Upper lobe of left lung (tissue), 6 donors: Measurements from ENCODE around the gene GPR15LG. TPM values are rescaled to one million over a fixed set of nuclear protein-coding genes. Genes with fewer than 3 reads are reported as not detected.

ENCODE experiments used
- ATAC-seq, 2 donors: fragments of 200-7000 bp; cut with Tn5 transposase; one replicate each; pipeline ENCODE4 v1.9.1; 2022; ENCODE audit warnings: mild to moderate bottlenecking in 2 of 2, moderate library complexity in 2 of 2; ENCODE audit not compliant: low FRiP score in 2 of 2
- DNase-seq, 2 donors: peaks; one replicate each; pipeline ENCODE4 v3.0.0-alpha.2; 2019 to 2020
- H3K27ac ChIP-seq, 4 donors: fragments of 200-600 bp; sonication (generic); one replicate each; pipeline ENCODE4 v1.5.1; 2016 to 2019
- H3K27me3 ChIP-seq, 4 donors: fragments of 200-600 bp; sonication (generic); one replicate each; pipeline ENCODE4 v1.5.1; 2017 to 2019
- H3K36me3 ChIP-seq, 4 donors: fragments of 200-600 bp; sonication (generic); one replicate each; pipeline ENCODE4 v1.5.1; 2016 to 2019
- H3K4me1 ChIP-seq, 4 donors: fragments of 200-600 bp; sonication (generic); one replicate each; pipeline ENCODE4 v1.5.1; 2018 to 2019
- H3K4me3 ChIP-seq, 4 donors: fragments of 200-600 bp; sonication (generic); one replicate each; pipeline ENCODE4 v1.5.1; 2017 to 2019; ENCODE audit warnings: mild to moderate bottlenecking in 2 of 4, moderate library complexity in 1 of 4
- H3K9me3 ChIP-seq, 4 donors: fragments of 200-600 bp; sonication (generic); one replicate each; pipeline ENCODE4 v1.5.1; 2018 to 2019
- CTCF ChIP-seq, 6 experiments: fragments of 450-650 bp in 4 of 6; fragments of 200-600 bp in 2 of 6; sonication (generic) in 2 of 6; IDR thresholded peaks; one replicate each; pipeline ENCODE4 v1.5.1; 2016 to 2019; ENCODE audit warnings: antibody characterized with exemption in 6 of 6
- EP300 ChIP-seq, 4 donors: sonication (generic); formaldehyde crosslinking; IDR thresholded peaks; one replicate each; pipeline ENCODE4 v1.5.1; 2017; ENCODE audit warnings: antibody characterized with exemption in 4 of 4, control low read depth in 2 of 4
- POLR2A ChIP-seq, 4 donors: fragments of 450-650 bp; IDR thresholded peaks; one replicate each; pipeline ENCODE4 v1.5.1; 2016 to 2017; ENCODE audit warnings: antibody characterized with exemption in 4 of 4, mild to moderate bottlenecking in 2 of 4
- POLR2AphosphoS5 ChIP-seq, 2 donors: sonication (generic); formaldehyde crosslinking; IDR thresholded peaks; one replicate each; pipeline ENCODE4 v1.5.1; 2017; ENCODE audit warnings: antibody characterized with exemption in 2 of 2
- WGBS, 2 donors: methylation state at CpG; one replicate each; pipeline ENCODE4 v1.1.5; 2017 to 2018; 5-methylcytosine and 5-hydroxymethylcytosine counted together
- total RNA-seq, 6 donors: library from RNA; depleted of rRNA in 4 of 6; stranded (reverse); fragments of >200 nt in 4 of 6; gene quantifications; one replicate each; pipeline versions ENCODE4 v1.1.0 to v1.2.1, GENCODE V29; 2016 to 2021
- donor health status: DM: no; HTN: no; CAD: no; lungs with moderate emphysema.
- donor health status: DM: no; HTN: yes; CAD: no; lungs with severe emphysema.

GPR15LG gene
- total RNA-seq, 6 donors from 2014 or later, result 0.37 TPM; not detected in 5

DNA sequence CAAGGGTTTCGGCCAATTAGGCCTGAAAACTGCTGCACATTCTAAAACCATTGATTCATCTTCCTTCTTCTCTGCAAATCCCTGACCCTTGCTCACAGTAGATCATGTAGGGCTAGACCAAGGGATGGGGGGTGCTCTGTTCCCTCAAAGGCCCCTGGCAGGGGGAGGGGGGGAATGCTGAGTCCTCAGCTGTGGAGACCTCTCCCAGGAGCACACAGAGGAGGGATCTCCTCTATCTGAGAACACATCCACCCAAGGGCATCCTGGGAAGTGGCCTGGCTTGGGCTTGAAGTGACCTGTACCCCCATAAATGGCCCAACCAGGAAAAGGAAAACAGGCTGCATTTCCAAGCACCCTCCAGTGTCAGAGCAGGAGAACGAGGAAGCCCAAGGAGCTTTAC, 19.7 kb downstream of the GPR15LG start:
- H3K27me3 ChIP-seq, result peaks cover 0 to 23% (median 9%) of the 10 kb centered on the region in 4 donors
- H3K4me3 ChIP-seq, result no peak overlapping the region
- 85 to 93% methylated on average over 2 of the region's 2 CpGs for WGBS, 2 donors
- no peaks in the 10 kb centered on the region for H3K9me3 ChIP-seq
- H3K36me3 ChIP-seq, result no peaks in the 10 kb centered on the region
- peaks cover 5 to 15% (median 12%) of the 10 kb centered on the region in 4 donors for H3K4me1 ChIP-seq
- TF ChIP-seq POLR2A (IDR thresholded peaks at IDR 0.05) (no peak), CTCF (IDR thresholded peaks at IDR 0.05) (no peak), EP300 (IDR thresholded peaks at IDR 0.05) (no peak), POLR2AphosphoS5 (IDR thresholded peaks at IDR 0.05) (no peak)
- DNase-seq (no peak), ATAC-seq (no peak)
- H3K27ac ChIP-seq, result no peak overlapping the region

DNA sequence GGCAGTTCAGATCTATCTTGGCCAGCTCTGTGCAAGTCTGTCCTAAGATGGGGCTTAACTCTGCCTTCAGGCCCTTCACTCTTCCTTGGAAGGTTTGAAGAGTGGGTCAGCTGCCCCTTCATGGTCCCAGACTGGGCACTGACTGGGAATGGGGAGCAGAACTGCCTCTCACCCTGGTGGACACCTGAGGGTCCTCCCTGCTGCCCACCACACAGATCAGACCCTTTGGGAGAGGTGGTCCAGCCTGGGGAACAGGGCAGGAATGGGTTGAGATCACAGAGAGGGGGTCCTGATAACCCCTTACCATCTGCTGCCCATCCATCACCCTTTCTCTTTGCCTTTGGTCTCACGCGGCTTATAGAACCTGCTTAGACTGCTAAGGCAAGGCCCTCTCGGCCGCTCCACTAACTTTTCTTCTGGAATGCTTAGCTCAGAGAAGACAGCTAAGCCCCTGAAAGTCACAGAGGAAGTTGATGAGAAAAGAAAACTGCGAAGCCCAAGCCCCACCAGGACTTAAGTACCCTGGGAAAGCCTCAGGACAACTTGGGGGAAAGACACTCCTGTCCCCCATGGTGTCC, 20.3 kb downstream of the GPR15LG start:
- DNase-seq, result no peak
- Histone ChIP-seq H3K36me3 (no peaks in the 10 kb centered on the region), H3K9me3 (no peaks in the 10 kb centered on the region), H3K27ac (no peak overlapping the region), H3K4me1 (peaks cover 5 to 15% (median 12%) of the 10 kb centered on the region in 4 donors), H3K27me3 (peaks cover 0 to 23% (median 9%) of the 10 kb centered on the region in 4 donors), H3K4me3 (peak overlapping the region in 3 of 4 donors; percentile 35 to 53 (median 43))
- no peak for ATAC-seq
- 21 to 30% methylated on average over 5 of the region's 5 CpGs for WGBS, 2 donors
- no peak for TF ChIP-seq POLR2AphosphoS5 (IDR thresholded peaks at IDR 0.05)

GRCh38 chr10:84194424-84195043, 20.9 kb downstream of the GPR15LG start, which contains the start of gene CDHR1:
TSS of gene CDHR1 (plus strand) at chr10:84194537. CDS start at chr10:84194761, 224 bp downstream.
- Histone ChIP-seq H3K4me3 (peak within 1 kb of the TSS in 3 of 4 donors; percentile 35 to 53 (median 43)), H3K4me1 (peaks cover 5 to 15% (median 12%) of the 10 kb centered on the region in 4 donors), H3K36me3 (no peaks in the 10 kb centered on the region), H3K27me3 (peaks cover 0 to 23% (median 9%) of the 10 kb centered on the region in 4 donors), H3K27ac (no peak within 1 kb of the TSS), H3K9me3 (no peaks in the 10 kb centered on the region)
- peak in 1 of 2 donors; percentile 39 for ATAC-seq
- peak; percentile 41 to 89 for DNase-seq
- WGBS, 2 donors, result no CpG with 5 or more reads among the region's 61 CpGs
- TF ChIP-seq CTCF (IDR thresholded peaks at IDR 0.05) (no peak), POLR2A (IDR thresholded peaks at IDR 0.05) (no peak), EP300 (IDR thresholded peaks at IDR 0.05) (no peak), POLR2AphosphoS5 (IDR thresholded peaks at IDR 0.05) (no peak)

- peak in 1 of 2 donors; percentile 75 for DNase-seq
- Histone ChIP-seq H3K4me1 (peaks cover 5 to 15% (median 12%) of the 10 kb centered on the region in 4 donors), H3K36me3 (no peaks in the 10 kb centered on the region), H3K9me3 (no peaks in the 10 kb centered on the region), H3K27me3 (peaks cover 0 to 23% (median 9%) of the 10 kb centered on the region in 4 donors), H3K4me3 (peak overlapping the region in 3 of 4 donors; percentile 35 to 53 (median 43)), H3K27ac (no peak overlapping the region)
- TF ChIP-seq EP300 (IDR thresholded peaks at IDR 0.05) (no peak), POLR2A (IDR thresholded peaks at IDR 0.05) (no peak), CTCF (IDR thresholded peaks at IDR 0.05) (no peak), POLR2AphosphoS5 (IDR thresholded peaks at IDR 0.05) (no peak)
- WGBS, 2 donors, result 36 to 50% methylated on average over 11 to 25 of the region's 43 CpGs
- no peak for ATAC-seq
These were observed 21.6 kb downstream of the GPR15LG start for GRCh38 chr10:84195044-84195830.

GRCh38 chr10:84196083-84196482, 22.5 kb downstream of the GPR15LG start:
- Histone ChIP-seq H3K9me3 (no peaks in the 10 kb centered on the region), H3K4me1 (peaks cover 5 to 15% (median 12%) of the 10 kb centered on the region in 4 donors), H3K27ac (no peak overlapping the region), H3K4me3 (no peak overlapping the region), H3K27me3 (peaks cover 0 to 23% (median 9%) of the 10 kb centered on the region in 4 donors), H3K36me3 (no peaks in the 10 kb centered on the region)
- no peak for ATAC-seq
- WGBS, 2 donors, result 20 to 22% methylated on average over 2 to 4 of the region's 4 CpGs
- TF ChIP-seq POLR2AphosphoS5 (IDR thresholded peaks at IDR 0.05) (no peak), EP300 (IDR thresholded peaks at IDR 0.05) (no peak), POLR2A (IDR thresholded peaks at IDR 0.05) (no peak), CTCF (IDR thresholded peaks at IDR 0.05) (no peak)
- DNase-seq, result no peak
